ENCODE measurements around the gene EIF4G3. TPM values are rescaled to one million over a fixed set of nuclear protein-coding genes. Genes with fewer than 3 reads are reported as not detected.

Gene EIF4G3
- total and polyA plus RNA-seq, 2 donors (not counting 1 experiment from before 2014, with no cell fraction given) = 33.6 to 76.0 TPM

GRCh38 chr1:21028520-21029145 lies 148.1 kb downstream of the EIF4G3 start:
- H3K79me2 ChIP-seq (ENCODE audit: control insufficient read depth, insufficient read depth, low read length) = peaks cover 68% of the 10 kb centered on the region
- H3K36me3 ChIP-seq (replicated peaks in 1 of 2; ENCODE audit: control extremely low read depth in 1 of 2, control insufficient read depth in 1 of 2, extremely low read depth in 1 of 2, insufficient read depth in 2 of 2, low read length in 1 of 2) = peaks cover 2 to 8% of the 10 kb centered on the region in 2 experiments
- DNase-seq (no peak), ATAC-seq (ENCODE audit: low read depth) (no peak)
- POLR2A ChIA-PET = no interaction called here
- 92% methylated on average over 4 of the region's 12 CpGs for WGBS (ENCODE audit: insufficient coverage)
- H3K27ac Mint-ChIP-seq = no peak overlapping the region
- H3K4me2 ChIP-seq (replicated peaks; ENCODE audit: low read depth, low read length, poor library complexity, severe bottlenecking) = no peak overlapping the region
- no peak overlapping the region for H2AFZ ChIP-seq (ENCODE audit: insufficient read depth, low read depth, low read length, poor library complexity, severe bottlenecking)
- H3K9me3 Mint-ChIP-seq (ENCODE audit: insufficient read depth) = no peaks in the 10 kb centered on the region
- peaks cover 6% of the 10 kb centered on the region for H4K20me1 ChIP-seq (ENCODE audit: control insufficient read depth, insufficient read depth, low read length, poor library complexity, severe bottlenecking)
- no peak overlapping the region for H3K27ac ChIP-seq (ENCODE audit: low read length in 2 of 2)
- intact Hi-C loops (cut with micrococcal nuclease) = no loop called here
- H3K27me3 Mint-ChIP-seq = no peaks in the 10 kb centered on the region
- H3K4me1 Mint-ChIP-seq = peaks cover 7% of the 10 kb centered on the region
- TF ChIP-seq CTCF (IDR thresholded peaks at IDR 0.05) = no peak
- no peak for TF ChIP-seq EZH2 (IDR thresholded peaks at IDR 0.05; ENCODE audit: borderline replicate concordance, insufficient read depth, low read depth, low read length, poor library complexity, severe bottlenecking)
- no peak overlapping the region for H3K4me3 Mint-ChIP-seq
- no peaks in the 10 kb centered on the region for H3K9me3 ChIP-seq (ENCODE audit: control extremely low read depth in 1 of 3, control insufficient read depth in 2 of 3, insufficient read depth in 1 of 3, low read length in 2 of 3)
- H3K9ac ChIP-seq (ENCODE audit: low read length) = no peak overlapping the region
- CTCF ChIA-PET = interaction anchor here (1.0 to 1.4 kb wide), 2 partner anchors 11 to 166 kb away, joined by 4 to 5 read pairs; no protein-coding TSS in a partner anchor
- no peaks in the 10 kb centered on the region for H3K4me1 ChIP-seq (ENCODE audit: control insufficient read depth in 2 of 2, insufficient read depth in 2 of 2, low read length in 2 of 2)
- H3K4me3 ChIP-seq (ENCODE audit: control extremely low read depth in 1 of 5, extremely low read depth in 1 of 5, insufficient read depth in 1 of 5, low read depth in 2 of 5, low read length in 4 of 5) = no peak overlapping the region
- H3K27me3 ChIP-seq (replicated peaks in 1 of 4; ENCODE audit: control extremely low read depth in 1 of 4, control insufficient read depth in 3 of 4, insufficient read depth in 4 of 4, low read length in 3 of 4) = no peaks in the 10 kb centered on the region

GRCh38 chr1:21027805-21028204 lies 148.9 kb downstream of the EIF4G3 start:
- peaks cover 9% of the 10 kb centered on the region for H3K4me1 Mint-ChIP-seq
- H3K27me3 ChIP-seq (replicated peaks in 1 of 4; ENCODE audit: control extremely low read depth in 1 of 4, control insufficient read depth in 3 of 4, insufficient read depth in 4 of 4, low read length in 3 of 4) = no peaks in the 10 kb centered on the region
- H3K27ac Mint-ChIP-seq = peak overlapping the region; percentile 27
- no CpG with 5 or more reads among the region's 1 CpG for whole genome bisulfite sequencing (ENCODE audit: insufficient coverage)
- peaks cover 2 to 8% of the 10 kb centered on the region in 2 experiments for H3K36me3 ChIP-seq (replicated peaks in 1 of 2; ENCODE audit: control extremely low read depth in 1 of 2, control insufficient read depth in 1 of 2, extremely low read depth in 1 of 2, insufficient read depth in 2 of 2, low read length in 1 of 2)
- H3K4me1 ChIP-seq (ENCODE audit: control insufficient read depth in 2 of 2, insufficient read depth in 2 of 2, low read length in 2 of 2) = peaks cover 0 to under 1% of the 10 kb centered on the region in 2 donors
- no peak overlapping the region for H3K27ac ChIP-seq (ENCODE audit: low read length in 2 of 2)
- ATAC-seq (ENCODE audit: low read depth) (no peak), DNase-seq (no peak)
- no peaks in the 10 kb centered on the region for H3K27me3 Mint-ChIP-seq
- H4K20me1 ChIP-seq (ENCODE audit: control insufficient read depth, insufficient read depth, low read length, poor library complexity, severe bottlenecking) = peaks cover 6% of the 10 kb centered on the region
- H3K9me3 Mint-ChIP-seq (ENCODE audit: insufficient read depth) = no peaks in the 10 kb centered on the region
- no peak overlapping the region for H3K4me3 Mint-ChIP-seq
- no peaks in the 10 kb centered on the region for H3K9me3 ChIP-seq (ENCODE audit: control extremely low read depth in 1 of 3, control insufficient read depth in 2 of 3, insufficient read depth in 1 of 3, low read length in 2 of 3)
- intact Hi-C loops (cut with micrococcal nuclease) = no loop called here
- no peak overlapping the region for H3K9ac ChIP-seq (ENCODE audit: low read length)
- no peak overlapping the region for H3K4me3 ChIP-seq (ENCODE audit: control extremely low read depth in 1 of 5, extremely low read depth in 1 of 5, insufficient read depth in 1 of 5, low read depth in 2 of 5, low read length in 4 of 5)
- no peak for TF ChIP-seq EZH2 (IDR thresholded peaks at IDR 0.05; ENCODE audit: borderline replicate concordance, insufficient read depth, low read depth, low read length, poor library complexity, severe bottlenecking)
- no peak for TF ChIP-seq CTCF (IDR thresholded peaks at IDR 0.05)
- ChIA-PET POLR2A (no interaction called here), CTCF (interaction anchor here (1.4 kb wide), 1 partner anchor 167 kb away, joined by 5 read pairs; no protein-coding TSS in a partner anchor)
- no peak overlapping the region for H2AFZ ChIP-seq (ENCODE audit: insufficient read depth, low read depth, low read length, poor library complexity, severe bottlenecking)
- H3K79me2 ChIP-seq (ENCODE audit: control insufficient read depth, insufficient read depth, low read length) = peaks cover 66% of the 10 kb centered on the region
- no peak overlapping the region for H3K4me2 ChIP-seq (replicated peaks; ENCODE audit: low read depth, low read length, poor library complexity, severe bottlenecking)
